Measurements from ENCODE around the gene ZNF276.

Gene ZNF276

GRCh38 chr16:89741342-89742014 lies 20.1 kb downstream of the ZNF276 start:
- DNase-seq (ENCODE audit: extremely low spot score), result no peak
- CTCF ChIA-PET, result interaction anchor here (1.2 kb wide), 1 partner anchor 35 kb away, joined by 4 read pairs; no protein-coding TSS in a partner anchor
- POLR2A ChIA-PET, result interaction anchor here (0.9 kb wide), 1 partner anchor 9 kb away, joined by 3 read pairs; no protein-coding TSS in a partner anchor
- TF ChIP-seq SP1 (IDR thresholded peaks at IDR 0.05) (no peak), PKNOX1 (IDR thresholded peaks at IDR 0.05) (no peak), L3MBTL2 (conservative IDR thresholded peaks at IDR 0.05) (no peak), CTBP1 (IDR thresholded peaks at IDR 0.05; ENCODE audit: borderline replicate concordance) (no peak), FOXM1 (IDR thresholded peaks at IDR 0.05; ENCODE audit: borderline replicate concordance) (no peak), SUZ12 (IDR thresholded peaks at IDR 0.05) (no peak), TARDBP (IDR thresholded peaks at IDR 0.05) (no peak), FOXA1 (IDR thresholded peaks at IDR 0.05) (no peak), ZNF384 (IDR thresholded peaks at IDR 0.05) (no peak), ARNT (IDR thresholded peaks at IDR 0.05) (no peak), BHLHE40 (IDR thresholded peaks at IDR 0.05; ENCODE audit: borderline replicate concordance) (no peak), FOXK2 (IDR thresholded peaks at IDR 0.05) (no peak), ELF4 (IDR thresholded peaks at IDR 0.05) (no peak), HDGF (IDR thresholded peaks at IDR 0.05; ENCODE audit: borderline replicate concordance) (no peak), LEF1 (IDR thresholded peaks at IDR 0.05; ENCODE audit: borderline replicate concordance) (no peak), NFRKB (IDR thresholded peaks at IDR 0.05) (no peak)

- POLR2A ChIA-PET, result interaction anchor here (0.8 kb wide), 1 partner anchor 9 kb away, joined by 4 read pairs; no protein-coding TSS in a partner anchor
- TF ChIP-seq NFRKB (IDR thresholded peaks at IDR 0.05) (no peak), FOXA1 (IDR thresholded peaks at IDR 0.05) (no peak), ELF4 (IDR thresholded peaks at IDR 0.05) (no peak), CTBP1 (IDR thresholded peaks at IDR 0.05; ENCODE audit: borderline replicate concordance) (no peak), FOXK2 (IDR thresholded peaks at IDR 0.05) (no peak), L3MBTL2 (conservative IDR thresholded peaks at IDR 0.05) (no peak), FOXM1 (IDR thresholded peaks at IDR 0.05; ENCODE audit: borderline replicate concordance) (no peak), ZNF384 (IDR thresholded peaks at IDR 0.05) (no peak), PKNOX1 (IDR thresholded peaks at IDR 0.05) (no peak), HDGF (IDR thresholded peaks at IDR 0.05; ENCODE audit: borderline replicate concordance) (no peak), SP1 (IDR thresholded peaks at IDR 0.05) (no peak)
These were observed 21.6 kb downstream of the ZNF276 start for GRCh38 chr16:89742948-89743347.

GRCh38 chr16:89744813-89745212 lies 23.5 kb downstream of the ZNF276 start:
- DNase-seq (ENCODE audit: extremely low spot score), result no peak
- TF ChIP-seq FOXA1 (IDR thresholded peaks at IDR 0.05), result no peak
- CTCF ChIA-PET, result no interaction called here
- POLR2A ChIA-PET, result no interaction called here

More at GRCh38 chr16:89742948-89743347, 21.6 kb downstream of the ZNF276 start:
- CTCF ChIA-PET, result no interaction called here
- no peak for DNase-seq (ENCODE audit: extremely low spot score)

GRCh38 chr16:89746043-89746442 lies 24.7 kb downstream of the ZNF276 start:
- DNase-seq (ENCODE audit: extremely low spot score), result no peak
- CTCF ChIA-PET, result no interaction called here
- TF ChIP-seq ARNT (IDR thresholded peaks at IDR 0.05), result no peak
- TF ChIP-seq NFRKB (IDR thresholded peaks at IDR 0.05), result no peak
- TF ChIP-seq FOXK2 (IDR thresholded peaks at IDR 0.05), result no peak
- no peak for TF ChIP-seq FOXA1 (IDR thresholded peaks at IDR 0.05)
- POLR2A ChIA-PET, result no interaction called here

GRCh38 chr16:89748076-89748475 lies 26.7 kb downstream of the ZNF276 start:
- TF ChIP-seq LEF1 (IDR thresholded peaks at IDR 0.05; ENCODE audit: borderline replicate concordance) (no peak), SUZ12 (IDR thresholded peaks at IDR 0.05) (no peak), ELF4 (IDR thresholded peaks at IDR 0.05) (no peak), SP1 (IDR thresholded peaks at IDR 0.05) (no peak), HDGF (IDR thresholded peaks at IDR 0.05; ENCODE audit: borderline replicate concordance) (no peak), PKNOX1 (IDR thresholded peaks at IDR 0.05) (no peak), ZNF384 (IDR thresholded peaks at IDR 0.05) (no peak), BHLHE40 (IDR thresholded peaks at IDR 0.05; ENCODE audit: borderline replicate concordance) (no peak)
- ChIA-PET POLR2A (no interaction called here), CTCF (no interaction called here)
- no peak for DNase-seq (ENCODE audit: extremely low spot score)

GRCh38 chr16:89748921-89749320 lies 27.6 kb downstream of the ZNF276 start:
- no peak for DNase-seq (ENCODE audit: extremely low spot score)
- no peak for TF ChIP-seq CTBP1 (IDR thresholded peaks at IDR 0.05; ENCODE audit: borderline replicate concordance)
- TF ChIP-seq SP1 (IDR thresholded peaks at IDR 0.05), result no peak
- TF ChIP-seq ARNT (IDR thresholded peaks at IDR 0.05), result no peak
- TF ChIP-seq SUZ12 (IDR thresholded peaks at IDR 0.05), result no peak
- TF ChIP-seq TARDBP (IDR thresholded peaks at IDR 0.05), result no peak
- TF ChIP-seq ELF4 (IDR thresholded peaks at IDR 0.05), result no peak
- TF ChIP-seq FOXM1 (IDR thresholded peaks at IDR 0.05; ENCODE audit: borderline replicate concordance), result no peak
- no peak for TF ChIP-seq BHLHE40 (IDR thresholded peaks at IDR 0.05; ENCODE audit: borderline replicate concordance)
- no peak for TF ChIP-seq FOXK2 (IDR thresholded peaks at IDR 0.05)
- CTCF ChIA-PET, result interaction anchor here (1.2 kb wide), 1 partner anchor 111 kb away, joined by 4 read pairs; no protein-coding TSS in a partner anchor
- POLR2A ChIA-PET, result interaction anchor here (0.8 kb wide), 1 partner anchor 11 kb away, joined by 3 read pairs; no protein-coding TSS in a partner anchor

Measured in HEK293T (cell line).